ENCODE measurements around the gene EHHADH. TPM values are rescaled to one million over a fixed set of nuclear protein-coding genes. Genes with fewer than 3 reads are reported as not detected.

The EHHADH gene
- total RNA-seq = 1 to 10 TPM; 2.0 to 2.1 TPM

GRCh38 chr3:185253645-185254410 is at the start of gene EHHADH:
EHHADH (minus strand) TSS chr3:185254049; CDS start chr3:185254022, 27 bp downstream.

DNA sequence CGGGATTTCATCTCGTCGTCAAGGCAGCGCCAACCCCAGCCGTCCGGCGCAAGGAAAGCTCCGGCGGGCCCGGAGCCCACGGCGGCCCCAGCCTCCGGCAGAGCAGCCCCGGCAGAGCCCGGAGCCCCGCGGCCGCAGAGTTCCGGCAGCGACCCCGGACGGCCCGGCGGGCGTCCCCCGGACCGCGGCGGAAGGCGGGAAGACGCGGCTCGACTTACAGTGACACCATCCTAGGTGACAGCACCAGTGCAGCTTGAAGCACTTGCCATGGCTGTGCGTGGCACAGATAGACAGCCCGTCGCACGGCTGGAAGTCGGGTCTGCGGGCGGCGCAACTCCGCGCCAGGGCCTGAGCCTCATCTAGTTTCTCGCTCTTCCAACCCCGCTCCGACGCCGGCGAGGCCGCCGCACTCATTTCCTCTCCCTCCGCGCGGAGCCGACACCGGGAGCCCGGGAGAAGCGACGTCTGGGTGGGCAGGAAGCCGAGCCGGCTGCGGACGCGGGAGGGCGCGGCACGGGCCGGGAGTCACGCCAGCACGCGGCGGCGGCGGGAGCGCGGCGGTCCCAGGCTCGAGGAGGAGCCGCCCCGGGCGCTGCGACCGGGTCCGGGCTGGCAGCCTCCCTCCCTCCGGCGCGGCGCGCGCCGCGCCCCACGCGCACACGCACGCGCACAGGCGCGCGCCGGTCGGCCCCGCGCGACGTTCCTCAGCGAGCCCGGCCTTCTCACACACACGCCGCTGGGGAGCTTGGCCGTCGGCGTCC is 101.3 kb downstream of the EHHADH start, which contains the start of gene C3orf70:
C3orf70 (minus strand) TSS at position 651 of the 761 bp plus-strand sequence; CDS start at position 414, 237 bp downstream.

Small RNA genes lying within 50 kb of the gene (microRNA-seq; reads per million reads assigned to microRNA genes)
- not detected for gene MIR5588 (ENCODE audit: borderline microRNAs expressed, borderline replicate concordance)

Other genes with a start within 250 kb of the EHHADH start
- gene C3orf70, start 101.0 kb downstream of the EHHADH start, total RNA-seq = under 1 TPM in 1 of 2 experiments, not detected in 1; 0.05 TPM
- gene MAP3K13, start 109.1 kb upstream of the EHHADH start, total RNA-seq = 10 to 100 TPM; 11.2 to 12.1 TPM
- 10 to 100 TPM; 19.9 to 22.5 TPM for gene TMEM41A, start 245.0 kb upstream of the EHHADH start, total RNA-seq